Measurements from ENCODE around the gene EXOC7.
"Not testable (repeated sequence)": the region's sequence is repeated elsewhere in the genome, so short reads cannot be mapped to it uniquely, and the experiment has no call there.

EXOC7 gene

DNA sequence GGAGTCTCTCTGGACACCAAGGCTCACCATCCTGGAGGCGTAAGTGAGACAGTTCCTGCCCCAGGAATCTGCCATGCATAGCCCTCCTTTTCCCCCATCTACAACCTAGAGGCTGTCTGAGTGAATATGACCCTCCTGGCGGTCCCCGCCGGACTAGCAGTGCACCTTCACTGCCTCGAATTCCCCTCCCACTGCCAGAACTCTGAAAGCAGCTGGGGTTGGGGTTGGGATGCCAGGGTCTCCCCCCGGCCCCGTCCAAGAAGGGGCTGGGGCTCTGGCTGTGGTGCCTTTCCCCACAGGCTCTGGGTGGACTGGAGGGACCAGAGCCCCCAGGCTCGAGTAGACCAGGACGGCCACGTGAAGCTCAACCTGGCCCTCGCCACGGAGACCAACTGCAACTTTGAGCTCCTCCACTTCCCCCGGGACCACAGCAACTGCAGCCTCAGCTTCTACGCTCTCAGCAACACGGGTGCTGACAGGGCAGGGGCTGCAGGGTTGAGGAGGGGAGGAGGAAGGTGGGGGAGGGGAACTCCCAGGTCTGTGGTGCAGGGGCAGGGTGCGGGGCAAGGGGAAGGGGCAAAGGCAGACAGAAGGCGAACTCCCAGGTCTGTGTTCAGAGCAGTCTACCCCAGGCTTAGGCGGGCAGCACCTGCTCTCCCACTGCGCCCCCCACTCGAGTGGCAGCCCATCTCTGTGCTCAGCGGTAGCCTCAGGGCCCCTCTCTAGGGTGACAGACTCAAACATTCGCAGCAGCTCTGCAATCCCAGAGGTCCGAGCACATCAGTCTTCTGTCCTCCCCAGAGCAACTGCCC, 23.4 kb downstream of the EXOC7 start:
- in situ Hi-C loops (cut with HindIII; ENCODE audit: low pct_ligation_motif_present, low pct_unique_long_range_greater_than_20kb, low sequenced_read_pairs): no loop called here
- DNase-seq: no peak

DNA sequence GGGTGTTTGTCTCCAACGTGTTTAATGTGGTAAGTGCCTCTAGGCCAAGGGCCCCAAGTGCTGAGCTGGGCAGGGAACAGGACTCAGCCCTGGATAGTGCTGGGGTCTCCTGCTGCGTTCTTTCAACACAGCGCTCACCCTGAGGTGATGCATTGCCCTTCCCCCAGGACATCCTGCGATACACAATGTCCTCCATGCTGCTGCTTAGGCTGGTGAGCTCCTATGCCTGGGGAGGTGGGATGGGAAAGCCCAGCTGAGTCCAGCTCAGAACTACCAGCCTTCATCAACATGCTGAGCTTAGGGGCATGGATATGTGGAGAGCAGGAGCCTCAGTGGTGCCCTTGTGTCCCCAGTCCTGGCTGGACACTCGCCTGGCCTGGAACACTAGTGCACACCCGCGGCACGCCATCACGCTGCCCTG, 24.0 kb downstream of the EXOC7 start:
- no peak for DNase-seq
- in situ Hi-C loops (cut with HindIII; ENCODE audit: low pct_ligation_motif_present, low pct_unique_long_range_greater_than_20kb, low sequenced_read_pairs): no loop called here

DNA sequence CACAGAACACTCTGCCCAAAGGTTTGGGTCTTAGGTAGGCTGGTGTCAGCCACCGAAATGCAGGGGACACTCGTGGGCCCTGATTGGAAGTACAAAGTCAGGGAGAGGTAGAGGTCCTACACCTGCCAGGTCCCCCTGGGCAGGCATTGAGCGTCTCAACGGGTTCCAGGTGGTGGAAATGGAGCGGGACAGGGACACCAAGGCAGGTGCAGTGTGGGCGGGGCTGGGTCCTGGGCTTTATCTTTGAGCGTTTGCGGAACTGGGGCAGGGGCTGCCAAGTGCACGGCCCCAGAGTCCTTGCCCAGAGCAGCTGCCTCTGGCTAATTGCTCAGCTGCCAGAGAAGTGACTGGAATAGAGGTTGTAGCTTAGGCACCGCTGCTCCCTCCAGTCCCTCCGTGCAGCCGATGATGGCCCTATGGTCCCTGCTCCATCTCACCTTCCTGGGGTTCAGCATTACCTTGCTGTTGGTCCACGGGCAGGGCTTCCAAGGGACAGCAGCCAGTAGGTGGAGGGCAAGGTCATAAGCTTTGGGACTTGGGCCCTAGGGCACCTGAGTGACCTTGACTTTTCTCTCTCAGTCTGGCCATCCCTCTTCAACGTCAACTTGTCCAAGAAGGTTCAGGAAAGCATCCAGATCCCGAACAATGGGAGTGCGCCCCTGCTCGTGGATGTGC, 24.6 kb downstream of the EXOC7 start, which contains the start of gene ZACN:
ZACN (plus strand) TSS at position 323 of the 675 bp plus-strand sequence; CDS start at position 406, 83 bp downstream.
- DNase-seq: no peak
- in situ Hi-C loops (cut with HindIII; ENCODE audit: low pct_ligation_motif_present, low pct_unique_long_range_greater_than_20kb, low sequenced_read_pairs): no loop called here

DNA sequence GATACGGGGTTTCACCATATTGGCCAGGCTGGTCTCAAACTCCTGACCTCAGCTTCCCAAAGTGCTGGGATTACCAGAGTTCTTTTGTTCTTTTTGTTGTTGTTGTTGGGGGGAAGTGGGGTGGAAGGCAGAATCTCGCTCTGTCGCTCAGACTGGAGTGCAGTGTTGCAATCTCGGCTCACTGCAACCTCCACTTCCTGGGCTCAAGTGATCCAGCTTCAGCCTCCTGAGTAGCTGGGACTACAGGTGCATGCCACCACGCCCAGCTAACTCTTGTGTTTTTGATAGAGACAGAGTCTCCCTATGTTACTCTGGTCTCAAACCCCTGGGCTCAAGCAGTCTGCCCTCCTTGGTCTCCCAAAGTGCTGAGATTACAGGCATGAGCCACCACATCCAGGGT, 25.2 kb downstream of the EXOC7 start:
- in situ Hi-C loops (cut with HindIII; ENCODE audit: low pct_ligation_motif_present, low pct_unique_long_range_greater_than_20kb, low sequenced_read_pairs); DNase-seq: not testable (repeated sequence)

DNA sequence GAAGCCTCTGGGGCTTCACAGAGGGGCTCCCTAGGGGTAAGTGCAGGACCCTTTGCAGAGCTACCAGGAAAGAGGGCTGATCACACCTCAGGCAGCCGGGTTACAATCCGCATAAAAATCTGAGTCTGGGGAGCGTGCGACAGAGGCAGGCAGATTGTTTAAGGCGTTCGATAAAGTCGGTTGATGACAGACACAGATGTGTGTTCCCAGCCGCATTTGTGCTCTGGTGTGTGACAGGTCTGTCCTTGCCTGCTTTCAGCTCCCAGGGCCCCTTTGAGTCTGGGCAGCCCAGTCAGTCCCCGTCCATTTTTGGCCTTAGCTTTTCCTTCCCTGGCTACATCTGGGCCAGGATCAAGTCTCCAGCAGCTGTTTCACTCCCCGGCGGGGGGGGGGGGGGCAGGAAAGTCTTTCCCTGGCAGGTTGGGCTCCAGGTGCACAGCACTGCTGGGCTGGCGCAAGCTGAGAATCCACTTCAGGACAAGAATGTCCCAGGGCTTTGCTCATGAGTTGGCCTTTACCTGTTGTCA, 25.9 kb downstream of the EXOC7 start:
- in situ Hi-C loops (cut with HindIII; ENCODE audit: low pct_ligation_motif_present, low pct_unique_long_range_greater_than_20kb, low sequenced_read_pairs): no loop called here

DNA sequence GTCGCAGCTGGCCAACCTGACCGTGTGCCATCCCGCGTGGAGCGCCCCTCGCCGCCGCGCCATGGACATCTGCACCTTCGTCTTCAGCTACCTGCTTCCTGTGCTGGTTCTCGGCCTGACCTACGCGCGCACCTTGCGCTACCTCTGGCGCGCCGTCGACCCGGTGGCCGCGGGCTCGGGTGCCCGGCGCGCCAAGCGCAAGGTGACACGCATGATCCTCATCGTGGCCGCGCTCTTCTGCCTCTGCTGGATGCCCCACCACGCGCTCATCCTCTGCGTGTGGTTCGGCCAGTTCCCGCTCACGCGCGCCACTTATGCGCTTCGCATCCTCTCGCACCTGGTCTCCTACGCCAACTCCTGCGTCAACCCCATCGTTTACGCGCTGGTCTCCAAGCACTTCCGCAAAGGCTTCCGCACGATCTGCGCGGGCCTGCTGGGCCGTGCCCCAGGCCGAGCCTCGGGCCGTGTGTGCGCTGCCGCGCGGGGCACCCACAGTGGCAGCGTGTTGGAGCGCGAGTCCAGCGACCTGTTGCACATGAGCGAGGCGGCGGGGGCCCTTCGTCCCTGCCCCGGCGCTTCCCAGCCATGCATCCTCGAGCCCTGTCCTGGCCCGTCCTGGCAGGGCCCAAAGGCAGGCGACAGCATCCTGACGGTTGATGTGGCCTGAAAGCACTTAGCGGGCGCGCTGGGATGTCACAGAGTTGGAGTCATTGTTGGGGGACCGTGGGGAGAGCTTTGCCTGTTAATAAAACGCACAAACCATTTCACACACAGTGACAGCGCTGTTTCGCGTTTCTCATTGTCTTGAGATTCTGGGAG, 26.6 kb downstream of the EXOC7 start:
- in situ Hi-C loops (cut with HindIII; ENCODE audit: low pct_ligation_motif_present, low pct_unique_long_range_greater_than_20kb, low sequenced_read_pairs): no loop called here
- DNase-seq: no peak

More for the DNA sequence above, 25.9 kb downstream of the EXOC7 start:
- no peak for DNase-seq

DNA sequence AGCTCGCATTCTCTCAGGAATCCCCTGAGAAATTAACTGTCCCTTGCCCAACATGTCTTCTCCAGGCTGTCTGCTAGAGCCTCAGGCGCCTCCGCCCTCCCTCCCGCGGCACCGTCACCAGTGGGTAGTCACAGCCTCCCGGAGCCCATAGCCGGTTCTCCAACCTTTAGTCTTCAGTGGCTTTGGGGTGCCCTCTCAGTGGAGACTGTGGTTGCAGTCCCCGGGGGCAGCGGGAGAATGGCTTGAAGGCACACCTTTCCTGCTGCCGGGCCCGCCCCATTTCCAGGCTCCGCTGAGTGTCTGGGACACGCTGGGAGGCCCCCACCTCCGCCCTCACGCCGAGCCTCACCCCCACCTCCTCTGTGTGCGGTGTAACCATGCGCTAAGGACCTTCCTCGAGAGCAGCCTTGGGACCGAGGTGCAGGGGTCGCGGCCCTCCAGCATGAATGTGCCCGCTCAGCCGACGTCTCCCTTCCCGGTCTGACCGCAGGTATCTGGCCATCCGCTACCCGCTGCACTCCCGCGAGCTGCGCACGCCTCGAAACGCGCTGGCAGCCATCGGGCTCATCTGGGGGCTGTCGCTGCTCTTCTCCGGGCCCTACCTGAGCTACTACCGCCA, 27.3 kb downstream of the EXOC7 start:
- in situ Hi-C loops (cut with HindIII; ENCODE audit: low pct_ligation_motif_present, low pct_unique_long_range_greater_than_20kb, low sequenced_read_pairs): no loop called here
- no peak for DNase-seq

DNA sequence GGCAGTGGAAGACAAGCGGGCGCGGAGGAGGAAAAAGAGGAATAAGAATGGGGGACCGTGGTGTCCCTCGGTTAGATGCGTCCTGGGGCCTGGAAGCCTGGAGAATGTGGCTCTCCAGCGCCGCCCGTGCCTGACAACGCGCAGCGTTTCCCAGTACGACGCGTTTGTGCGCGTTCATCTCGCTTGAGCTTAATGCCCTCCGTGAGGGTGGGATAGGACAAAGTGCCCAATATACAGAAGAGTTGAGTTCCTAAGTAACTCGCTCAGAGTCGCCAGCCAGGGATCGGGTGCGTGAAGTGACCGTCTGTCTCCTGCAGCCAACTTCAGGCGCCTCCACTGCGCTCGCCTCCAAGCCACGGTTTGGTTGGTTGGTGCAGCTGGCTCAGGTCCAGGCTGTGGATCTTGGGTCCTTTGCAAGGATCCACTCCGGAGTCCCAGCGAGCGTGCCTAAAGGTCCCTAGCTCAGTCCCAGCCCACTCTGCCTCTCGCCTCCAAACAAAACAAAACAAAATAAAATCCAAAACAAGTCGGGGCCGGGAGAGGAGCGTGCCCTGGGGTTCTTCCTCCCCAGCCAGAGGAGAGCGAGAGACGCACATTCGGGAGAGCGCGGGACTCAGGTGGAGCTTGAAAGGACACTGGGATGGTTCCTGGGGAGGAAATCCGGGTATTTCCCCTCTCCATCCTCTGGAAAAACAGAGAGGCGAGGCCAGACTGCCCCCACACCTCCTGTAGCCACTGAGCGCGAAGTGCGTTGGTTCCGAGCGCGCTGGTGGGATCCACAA, 28.0 kb downstream of the EXOC7 start:
- DNase-seq: peak; percentile 35
- in situ Hi-C loops (cut with HindIII; ENCODE audit: low pct_ligation_motif_present, low pct_unique_long_range_greater_than_20kb, low sequenced_read_pairs): no loop called here

DNA sequence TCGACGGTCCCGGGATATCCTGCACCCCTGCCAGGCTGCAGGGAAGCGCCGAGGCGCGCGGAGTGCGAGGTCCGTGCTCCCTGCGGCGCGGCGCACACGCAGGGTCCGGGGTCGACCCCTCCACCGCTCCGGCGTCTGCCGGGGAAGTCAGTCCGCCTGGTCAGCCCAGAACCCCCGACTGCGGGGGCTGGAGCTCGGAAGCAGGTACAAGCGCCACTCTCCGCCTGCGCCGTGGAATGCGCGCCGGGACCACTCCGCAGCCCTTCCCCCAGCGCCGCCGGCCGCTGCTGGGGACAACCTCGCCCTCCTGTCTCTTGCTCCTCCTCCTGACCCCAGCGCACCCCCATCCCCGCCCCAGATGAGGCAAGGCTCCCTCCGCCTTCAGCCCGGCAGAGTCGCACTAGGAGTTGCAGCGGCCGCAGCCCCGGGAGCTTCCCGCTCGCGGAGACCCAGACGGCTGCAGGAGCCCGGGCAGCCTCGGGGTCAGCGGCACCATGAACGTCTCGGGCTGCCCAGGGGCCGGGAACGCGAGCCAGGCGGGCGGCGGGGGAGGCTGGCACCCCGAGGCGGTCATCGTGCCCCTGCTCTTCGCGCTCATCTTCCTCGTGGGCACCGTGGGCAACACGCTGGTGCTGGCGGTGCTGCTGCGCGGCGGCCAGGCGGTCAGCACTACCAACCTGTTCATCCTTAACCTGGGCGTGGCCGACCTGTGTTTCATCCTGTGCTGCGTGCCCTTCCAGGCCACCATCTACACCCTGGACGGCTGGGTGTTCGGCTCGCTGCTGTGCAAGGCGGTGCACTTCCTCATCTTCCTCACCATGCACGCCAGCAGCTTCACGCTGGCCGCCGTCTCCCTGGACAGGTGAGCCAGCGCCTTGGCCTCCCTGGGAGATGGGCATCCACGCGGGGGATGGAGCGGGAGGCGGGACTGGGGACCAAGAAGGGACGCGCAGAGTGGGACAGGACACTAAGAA, 28.9 kb downstream of the EXOC7 start, which contains the start of gene GALR2:
GALR2 (plus strand) TSS at position 392 of the 974 bp plus-strand sequence; CDS start at position 495, 103 bp downstream.
- in situ Hi-C loops (cut with HindIII; ENCODE audit: low pct_ligation_motif_present, low pct_unique_long_range_greater_than_20kb, low sequenced_read_pairs): no loop called here
- no peak for DNase-seq

DNA sequence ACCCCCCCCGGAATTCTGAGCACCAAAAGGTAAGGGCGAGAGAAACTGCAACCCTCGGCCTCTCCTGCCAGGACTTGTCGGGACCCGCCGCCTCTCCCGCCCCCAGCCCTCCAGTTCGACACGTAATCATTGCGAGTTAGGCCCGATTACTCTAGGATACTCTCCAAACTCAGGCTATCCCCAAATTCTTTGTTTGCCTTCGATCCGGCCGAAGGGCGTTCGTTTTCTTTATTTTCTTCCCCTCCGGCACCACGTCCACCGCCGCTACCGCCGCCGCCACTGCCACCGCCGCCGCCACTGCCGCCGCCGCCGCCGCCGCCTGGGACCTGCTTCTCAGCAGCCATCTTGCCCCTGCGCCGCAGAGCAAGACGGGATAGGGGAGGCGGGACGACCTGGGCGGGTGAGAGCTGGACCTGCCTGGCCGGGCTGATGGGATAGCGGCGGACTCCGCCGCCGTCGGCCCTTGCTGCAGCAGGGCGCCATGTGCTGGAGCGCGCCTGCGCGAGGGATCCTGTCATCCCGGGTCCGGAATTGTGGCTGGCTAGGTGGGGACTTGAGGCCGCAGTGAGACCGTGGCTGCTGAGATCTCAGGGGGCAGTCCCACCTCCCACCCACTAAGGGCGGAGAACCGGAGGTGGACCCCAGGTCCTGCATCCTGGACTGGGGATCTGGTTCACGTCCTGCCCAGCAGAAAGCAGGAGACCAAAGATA, 31.3 kb downstream of the EXOC7 start, which contains the start of gene SRP68:
SRP68 (minus strand) TSS at position 370 of the 711 bp plus-strand sequence; CDS start at position 344, 26 bp downstream.
- in situ Hi-C loops (cut with HindIII; ENCODE audit: low pct_ligation_motif_present, low pct_unique_long_range_greater_than_20kb, low sequenced_read_pairs): no loop called here
- peak; percentile 94 for DNase-seq

DNA sequence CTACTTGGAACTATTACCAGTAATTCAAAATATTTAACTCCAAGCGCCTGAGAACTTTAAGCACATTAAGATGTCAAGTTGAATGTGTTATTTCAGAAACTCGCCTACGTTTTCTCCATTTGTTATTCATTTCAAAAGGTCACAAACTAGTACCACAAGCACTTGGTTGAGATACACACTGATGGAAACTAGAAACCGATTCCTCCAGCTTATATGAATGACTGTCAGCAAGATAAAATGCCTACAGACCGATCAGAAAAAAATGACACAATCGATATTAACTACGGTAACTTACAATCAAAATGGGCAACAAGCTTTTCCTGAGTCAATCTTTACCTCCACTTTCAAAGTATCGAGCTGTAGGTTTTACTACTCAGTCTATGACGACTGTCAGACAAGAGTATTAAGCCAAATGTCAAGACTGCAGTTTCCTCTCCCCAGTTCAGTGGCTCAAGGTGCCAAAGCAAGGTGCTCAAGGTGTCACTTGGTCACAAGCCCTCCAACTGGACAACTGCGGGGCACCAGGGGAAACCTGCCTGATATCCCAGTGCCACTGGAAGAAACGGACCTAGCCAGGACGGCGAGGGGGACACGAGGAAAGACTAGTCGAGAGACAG, 31.9 kb downstream of the EXOC7 start:
- DNase-seq: no peak

DNA sequence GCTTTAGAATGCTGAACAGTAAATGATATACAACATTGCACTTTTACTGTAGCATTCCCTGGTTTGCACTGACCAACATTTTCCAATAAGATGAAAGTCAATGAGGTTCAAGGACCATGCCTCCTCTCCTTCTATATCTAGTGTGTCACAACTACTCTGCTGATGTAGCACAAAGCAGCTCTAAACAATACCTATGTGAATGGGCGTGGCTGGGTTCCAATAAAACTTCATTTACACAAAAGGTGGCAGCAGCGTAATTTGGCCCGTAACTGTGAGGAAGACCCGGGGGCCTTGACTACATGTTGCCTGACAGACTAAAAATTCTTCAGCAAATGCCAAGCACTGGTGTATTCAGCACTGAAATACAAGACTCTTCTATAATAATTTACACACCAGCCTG, 37.8 kb downstream of the EXOC7 start:
- in situ Hi-C loops (cut with HindIII; ENCODE audit: low pct_ligation_motif_present, low pct_unique_long_range_greater_than_20kb, low sequenced_read_pairs): no loop called here
- no peak for DNase-seq

More for the DNA sequence above, 31.9 kb downstream of the EXOC7 start:
- in situ Hi-C loops (cut with HindIII; ENCODE audit: low pct_ligation_motif_present, low pct_unique_long_range_greater_than_20kb, low sequenced_read_pairs): no loop called here

DNA sequence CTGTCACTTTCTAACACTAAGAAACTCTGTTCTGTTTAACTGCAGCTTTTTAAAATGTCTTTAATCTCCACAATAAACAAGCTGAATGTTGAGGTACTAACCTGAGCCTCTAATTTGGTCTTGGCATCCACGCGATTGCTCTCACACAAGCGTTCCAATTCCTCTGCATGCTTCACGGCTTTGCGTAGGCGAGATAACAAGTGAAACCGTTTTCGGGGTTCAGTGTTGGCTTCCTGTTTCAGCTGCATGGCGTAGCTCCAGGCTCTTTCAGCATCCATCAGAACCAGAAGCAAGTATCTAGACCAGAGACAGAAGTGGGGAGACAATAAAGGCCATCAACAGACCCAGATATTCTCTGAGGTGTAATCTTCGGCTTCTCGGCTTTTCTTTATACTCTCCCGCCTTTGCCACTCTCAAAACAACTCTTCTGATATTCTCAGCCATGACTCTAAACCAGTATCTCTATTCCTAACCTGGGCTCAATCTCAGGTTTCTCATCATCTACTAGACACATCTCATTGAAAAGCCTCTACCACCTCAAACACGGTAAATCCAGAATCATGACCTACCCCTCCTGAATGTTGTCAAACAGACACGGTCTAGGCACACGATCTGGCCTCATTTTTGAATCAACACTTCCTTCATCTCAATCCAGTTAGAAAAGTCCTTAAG, 39.6 kb downstream of the EXOC7 start:
- in situ Hi-C loops (cut with HindIII; ENCODE audit: low pct_ligation_motif_present, low pct_unique_long_range_greater_than_20kb, low sequenced_read_pairs): no loop called here
- DNase-seq: no peak

DNA sequence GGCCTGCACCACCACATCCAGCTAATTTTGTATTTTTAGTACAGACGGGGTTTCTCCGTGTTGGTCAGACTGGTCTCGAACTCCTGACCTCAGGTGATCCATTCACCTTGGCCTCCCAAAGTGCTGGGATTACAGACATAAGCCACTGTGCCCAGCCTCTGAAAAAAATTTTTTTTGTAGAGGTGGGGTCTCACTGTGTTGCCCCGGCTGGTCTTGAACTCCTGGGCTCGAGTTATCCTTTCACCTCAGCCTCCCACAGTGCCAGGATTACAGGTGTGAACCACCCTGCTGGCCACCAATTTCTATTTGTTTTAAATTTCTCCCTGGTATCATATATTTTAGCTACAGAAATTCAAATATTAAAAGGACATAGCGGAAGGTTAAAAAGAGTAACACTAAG, 45.3 kb downstream of the EXOC7 start:
- in situ Hi-C loops (cut with HindIII; ENCODE audit: low pct_ligation_motif_present, low pct_unique_long_range_greater_than_20kb, low sequenced_read_pairs); DNase-seq: not testable (repeated sequence)

DNA sequence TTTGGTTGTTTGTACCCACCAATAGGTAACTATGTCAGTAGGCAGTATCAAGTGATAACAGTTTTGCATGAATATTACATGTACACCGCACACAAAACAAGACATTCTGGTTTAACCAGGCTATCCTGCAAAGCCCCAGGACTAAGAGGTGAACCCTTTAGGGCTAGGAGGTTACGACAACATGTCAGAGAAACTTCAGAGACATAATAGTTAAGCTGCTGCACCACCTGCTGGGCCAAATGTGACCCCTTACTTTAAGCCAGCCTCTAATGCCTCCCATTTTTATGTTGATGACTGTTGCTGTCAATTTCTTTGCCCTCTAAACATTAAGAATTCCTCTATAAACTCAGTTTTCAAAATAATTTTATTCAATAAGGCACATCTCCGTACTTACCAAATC, 46.7 kb downstream of the EXOC7 start:
- in situ Hi-C loops (cut with HindIII; ENCODE audit: low pct_ligation_motif_present, low pct_unique_long_range_greater_than_20kb, low sequenced_read_pairs): no loop called here
- DNase-seq: no peak
